Measurements from ENCODE around the gene LRRC71. TPM values are rescaled to one million over a fixed set of nuclear protein-coding genes. Genes with fewer than 3 reads are reported as not detected.

LRRC71 gene
- 0.11 to 0.38 TPM (median 0.16 TPM) in 4 of 5 replicates, not detected in the other for total RNA-seq (2022; extraction: Qiagen RNA extraction; ENCODE audit: low read depth)

DNA sequence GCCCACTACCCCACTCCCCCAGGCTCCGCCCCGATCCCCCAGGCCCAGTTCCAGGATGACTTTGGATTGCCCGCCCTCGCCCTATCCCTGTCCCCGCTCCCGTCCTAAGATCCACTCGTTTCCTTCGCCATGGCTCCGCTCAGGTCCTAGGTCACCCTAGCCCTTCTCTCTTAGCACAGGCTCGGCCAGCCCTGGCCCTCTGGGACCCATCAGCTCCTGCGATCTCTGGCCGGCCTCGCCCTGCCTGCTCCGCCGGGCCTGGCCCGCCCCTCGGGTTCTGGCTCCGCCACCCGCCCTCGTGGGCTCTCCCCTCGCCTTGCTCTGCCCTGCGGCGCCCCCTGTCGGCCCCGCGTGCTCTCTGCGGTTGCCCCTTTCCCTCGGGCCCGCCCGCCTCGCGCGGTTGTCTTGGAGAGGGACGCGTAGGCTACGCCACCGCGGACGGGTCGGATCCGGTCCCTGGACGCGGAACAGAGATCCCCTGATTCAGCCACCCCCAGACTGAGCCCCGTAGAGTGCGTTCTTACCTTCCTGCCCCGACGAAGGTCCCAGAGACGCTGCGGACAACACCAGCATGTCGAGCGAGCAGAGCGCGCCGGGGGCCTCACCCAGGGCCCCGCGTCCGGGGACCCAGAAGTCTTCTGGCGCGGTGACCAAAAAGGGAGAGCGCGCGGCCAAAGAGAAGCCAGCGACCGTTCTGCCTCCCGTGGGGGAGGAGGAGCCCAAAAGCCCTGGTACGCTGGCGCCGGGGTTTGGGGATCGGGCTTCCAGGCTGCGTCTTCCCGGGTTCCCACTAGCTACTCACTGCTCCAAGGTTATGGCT is at the start of gene LRRC71:
Gene LRRC71 (plus strand): TSS at position 400 of the 820 bp plus-strand sequence. CDS start 172 bp downstream, at position 572.

DNA sequence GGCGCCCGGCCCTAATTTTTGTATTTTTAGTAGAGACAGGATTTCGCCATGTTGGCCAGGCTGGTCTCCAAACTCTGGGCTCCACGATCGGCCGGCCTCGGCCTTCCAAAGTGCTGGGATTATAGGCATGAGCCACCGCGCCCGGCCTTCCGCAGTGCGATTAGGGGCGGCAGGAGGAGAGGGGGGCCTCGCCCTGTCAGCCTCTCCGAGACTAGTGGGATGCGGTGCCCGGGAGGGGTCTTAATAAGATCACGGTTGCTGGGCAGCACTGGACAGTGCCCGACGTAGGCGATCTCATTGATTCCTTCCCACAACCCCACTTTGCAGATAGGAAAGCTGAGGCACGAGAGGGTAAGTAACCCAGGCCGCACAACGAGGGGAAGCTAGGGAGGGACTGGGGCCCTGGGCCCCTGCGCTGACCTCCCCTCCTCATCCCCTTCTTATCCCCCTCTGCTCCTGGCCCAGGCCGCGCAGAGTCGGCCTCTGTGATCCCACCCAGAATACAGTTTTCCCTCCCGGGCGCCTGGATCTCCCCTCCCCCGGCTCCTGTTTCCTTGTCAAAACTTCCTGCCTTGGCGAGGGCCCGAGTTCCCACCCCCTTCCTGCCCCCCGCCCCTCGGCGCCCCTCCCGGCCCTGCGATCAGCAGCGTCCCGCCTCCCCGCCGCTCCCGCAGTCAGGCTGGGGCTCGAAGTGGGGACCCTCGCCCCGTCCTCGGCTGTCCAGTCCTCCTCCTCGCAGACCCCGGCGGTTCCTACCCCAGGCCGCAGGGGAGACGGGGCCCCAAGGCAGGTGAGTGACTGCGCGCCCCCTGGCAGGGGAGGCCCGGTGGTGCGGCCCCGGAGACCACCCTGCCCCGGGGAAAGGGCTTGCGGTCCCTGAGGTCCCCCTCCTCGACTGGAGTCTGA is 27.1 kb upstream of the LRRC71 start, which contains the start of gene PEAR1:
Gene PEAR1 (plus strand): TSS at position 671 of the 906 bp plus-strand sequence. CDS start 10,209 bp downstream, outside the sequence.

Other genes starting within 250 kb of the LRRC71 start
- 1.4 to 1.8 TPM (median 1.6 TPM) in 5 replicates for gene NES, start 243.2 kb upstream of the LRRC71 start, total RNA-seq (2022; extraction: Qiagen RNA extraction; ENCODE audit: low read depth)
- 9.9 to 13.9 TPM (median 11.1 TPM) in 5 replicates for gene CRABP2, start 215.0 kb upstream of the LRRC71 start, total RNA-seq (2022; extraction: Qiagen RNA extraction; ENCODE audit: low read depth)
- 23.0 to 26.9 TPM (median 24.1 TPM) in 5 replicates for gene METTL25B, start 192.2 kb upstream of the LRRC71 start, total RNA-seq (2022; extraction: Qiagen RNA extraction; ENCODE audit: low read depth)
- 44.5 to 58.6 TPM (median 50.0 TPM) in 5 replicates for gene ISG20L2, start 191.9 kb upstream of the LRRC71 start, total RNA-seq (2022; extraction: Qiagen RNA extraction; ENCODE audit: low read depth)
- gene MRPL24, start 179.5 kb upstream of the LRRC71 start, total RNA-seq (2022; extraction: Qiagen RNA extraction; ENCODE audit: low read depth) = 176 to 202 TPM (median 189 TPM) in 5 replicates
- 455 to 497 TPM (median 464 TPM) in 5 replicates for gene HDGF, start 169.0 kb upstream of the LRRC71 start, total RNA-seq (2022; extraction: Qiagen RNA extraction; ENCODE audit: low read depth)
- gene PRCC, start 153.1 kb upstream of the LRRC71 start, total RNA-seq (2022; extraction: Qiagen RNA extraction; ENCODE audit: low read depth) = 69.7 to 82.0 TPM (median 76.7 TPM) in 5 replicates
- 3.9 to 5.1 TPM (median 4.7 TPM) in 5 replicates for gene SH2D2A, start 103.8 kb upstream of the LRRC71 start, total RNA-seq (2022; extraction: Qiagen RNA extraction; ENCODE audit: low read depth)
- not detected in 5 replicates for gene INSRR, start 61.5 kb upstream of the LRRC71 start, total RNA-seq (2022; extraction: Qiagen RNA extraction; ENCODE audit: low read depth)
- 0.09 to 0.26 TPM (median 0.17 TPM) in 4 of 5 replicates, not detected in the other for gene NTRK1, start 59.8 kb upstream of the LRRC71 start, total RNA-seq (2022; extraction: Qiagen RNA extraction; ENCODE audit: low read depth)
- 7.8 to 12.2 TPM (median 10.1 TPM) in 5 replicates for gene PEAR1, start 26.9 kb upstream of the LRRC71 start, total RNA-seq (2022; extraction: Qiagen RNA extraction; ENCODE audit: low read depth)
- gene ARHGEF11, start 125.1 kb downstream of the LRRC71 start, total RNA-seq (2022; extraction: Qiagen RNA extraction; ENCODE audit: low read depth) = 17.4 to 23.5 TPM (median 20.7 TPM) in 5 replicates
- gene ETV3L, start 179.2 kb downstream of the LRRC71 start, total RNA-seq (2022; extraction: Qiagen RNA extraction; ENCODE audit: low read depth) = not detected in 5 replicates
- 11.1 to 16.2 TPM (median 12.3 TPM) in 5 replicates for gene ETV3, start 217.8 kb downstream of the LRRC71 start, total RNA-seq (2022; extraction: Qiagen RNA extraction; ENCODE audit: low read depth)